ENCODE results near the gene PPBP. TPM values are rescaled to one million over a fixed set of nuclear protein-coding genes. Genes with fewer than 3 reads are reported as not detected.

The PPBP gene
- total RNA-seq, 1 experiment from 2014 or later: not detected

DNA sequence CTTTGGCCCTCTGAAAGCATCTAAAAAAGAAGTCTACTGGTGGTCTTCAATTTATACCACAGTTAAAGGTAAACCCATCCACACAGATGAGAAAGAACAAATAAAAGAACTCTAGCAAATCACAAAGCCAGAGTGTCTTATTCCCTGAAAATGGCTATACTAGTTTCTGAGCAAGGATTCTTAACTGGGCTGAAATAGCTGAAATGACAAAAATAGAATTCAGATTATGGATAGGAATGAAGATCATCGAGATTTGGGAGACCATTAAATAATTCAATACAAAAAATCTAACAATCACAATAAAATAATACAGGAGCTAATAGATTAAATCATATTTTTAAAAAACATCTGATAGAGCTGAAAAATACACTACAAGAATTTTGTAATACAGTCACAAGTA lies 18.0 kb downstream of the PPBP start:
- TF ChIP-seq JUND (IDR thresholded peaks at IDR 0.05) (no peak), RAD21 (IDR thresholded peaks at IDR 0.05; ENCODE audit: low read depth) (no peak), SIN3A (IDR thresholded peaks at IDR 0.05; ENCODE audit: low read depth) (no peak), MAX (IDR thresholded peaks at IDR 0.05) (no peak), EGR1 (IDR thresholded peaks at IDR 0.05; ENCODE audit: low read depth) (no peak), ZNF274 (IDR thresholded peaks at IDR 0.05; ENCODE audit: low read depth, low read length) (no peak), CEBPB (IDR thresholded peaks at IDR 0.05; ENCODE audit: low read depth) (no peak), ELF1 (IDR thresholded peaks at IDR 0.05; ENCODE audit: borderline replicate concordance, low read depth) (no peak)
- TF ChIP-seq, protein P1, sequence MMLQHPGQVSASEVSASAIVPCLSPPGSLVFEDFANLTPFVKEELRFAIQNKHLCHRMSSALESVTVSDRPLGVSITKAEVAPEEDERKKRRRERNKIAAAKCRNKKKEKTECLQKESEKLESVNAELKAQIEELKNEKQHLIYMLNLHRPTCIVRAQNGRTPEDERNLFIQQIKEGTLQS (IDR thresholded peaks at IDR 0.05): no peak
- TF ChIP-seq, protein P2, sequence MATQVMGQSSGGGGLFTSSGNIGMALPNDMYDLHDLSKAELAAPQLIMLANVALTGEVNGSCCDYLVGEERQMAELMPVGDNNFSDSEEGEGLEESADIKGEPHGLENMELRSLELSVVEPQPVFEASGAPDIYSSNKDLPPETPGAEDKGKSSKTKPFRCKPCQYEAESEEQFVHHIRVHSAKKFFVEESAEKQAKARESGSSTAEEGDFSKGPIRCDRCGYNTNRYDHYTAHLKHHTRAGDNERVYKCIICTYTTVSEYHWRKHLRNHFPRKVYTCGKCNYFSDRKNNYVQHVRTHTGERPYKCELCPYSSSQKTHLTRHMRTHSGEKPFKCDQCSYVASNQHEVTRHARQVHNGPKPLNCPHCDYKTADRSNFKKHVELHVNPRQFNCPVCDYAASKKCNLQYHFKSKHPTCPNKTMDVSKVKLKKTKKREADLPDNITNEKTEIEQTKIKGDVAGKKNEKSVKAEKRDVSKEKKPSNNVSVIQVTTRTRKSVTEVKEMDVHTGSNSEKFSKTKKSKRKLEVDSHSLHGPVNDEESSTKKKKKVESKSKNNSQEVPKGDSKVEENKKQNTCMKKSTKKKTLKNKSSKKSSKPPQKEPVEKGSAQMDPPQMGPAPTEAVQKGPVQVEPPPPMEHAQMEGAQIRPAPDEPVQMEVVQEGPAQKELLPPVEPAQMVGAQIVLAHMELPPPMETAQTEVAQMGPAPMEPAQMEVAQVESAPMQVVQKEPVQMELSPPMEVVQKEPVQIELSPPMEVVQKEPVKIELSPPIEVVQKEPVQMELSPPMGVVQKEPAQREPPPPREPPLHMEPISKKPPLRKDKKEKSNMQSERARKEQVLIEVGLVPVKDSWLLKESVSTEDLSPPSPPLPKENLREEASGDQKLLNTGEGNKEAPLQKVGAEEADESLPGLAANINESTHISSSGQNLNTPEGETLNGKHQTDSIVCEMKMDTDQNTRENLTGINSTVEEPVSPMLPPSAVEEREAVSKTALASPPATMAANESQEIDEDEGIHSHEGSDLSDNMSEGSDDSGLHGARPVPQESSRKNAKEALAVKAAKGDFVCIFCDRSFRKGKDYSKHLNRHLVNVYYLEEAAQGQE (IDR thresholded peaks at IDR 0.05; ENCODE audit: low read depth): no peak
- TF ChIP-seq, protein P3, sequence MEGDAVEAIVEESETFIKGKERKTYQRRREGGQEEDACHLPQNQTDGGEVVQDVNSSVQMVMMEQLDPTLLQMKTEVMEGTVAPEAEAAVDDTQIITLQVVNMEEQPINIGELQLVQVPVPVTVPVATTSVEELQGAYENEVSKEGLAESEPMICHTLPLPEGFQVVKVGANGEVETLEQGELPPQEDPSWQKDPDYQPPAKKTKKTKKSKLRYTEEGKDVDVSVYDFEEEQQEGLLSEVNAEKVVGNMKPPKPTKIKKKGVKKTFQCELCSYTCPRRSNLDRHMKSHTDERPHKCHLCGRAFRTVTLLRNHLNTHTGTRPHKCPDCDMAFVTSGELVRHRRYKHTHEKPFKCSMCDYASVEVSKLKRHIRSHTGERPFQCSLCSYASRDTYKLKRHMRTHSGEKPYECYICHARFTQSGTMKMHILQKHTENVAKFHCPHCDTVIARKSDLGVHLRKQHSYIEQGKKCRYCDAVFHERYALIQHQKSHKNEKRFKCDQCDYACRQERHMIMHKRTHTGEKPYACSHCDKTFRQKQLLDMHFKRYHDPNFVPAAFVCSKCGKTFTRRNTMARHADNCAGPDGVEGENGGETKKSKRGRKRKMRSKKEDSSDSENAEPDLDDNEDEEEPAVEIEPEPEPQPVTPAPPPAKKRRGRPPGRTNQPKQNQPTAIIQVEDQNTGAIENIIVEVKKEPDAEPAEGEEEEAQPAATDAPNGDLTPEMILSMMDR (IDR thresholded peaks at IDR 0.05 in 2 of 3, conservative IDR thresholded peaks at IDR 0.05 in 1 of 3; ENCODE audit: borderline replicate concordance in 1 of 3, insufficient read depth in 1 of 3, low read depth in 2 of 3, low read length in 2 of 3): no peak
- intact Hi-C loops (cut with micrococcal nuclease): no loop called here
- ATAC-seq: no peak
- no peaks in the 10 kb centered on the region for H4K20me1 ChIP-seq (ENCODE audit: insufficient read depth)
- POLR2A ChIA-PET: no interaction called here
- CTCF ChIA-PET: no interaction called here
- no peaks in the 10 kb centered on the region for H3K9me2 ChIP-seq (ENCODE audit: insufficient read depth)
- no peak for DNase-seq (ENCODE audit: low read depth, low spot score)
- H3K4me1 ChIP-seq (ENCODE audit: control insufficient read depth in 1 of 2, insufficient read depth in 2 of 2, low read length in 2 of 2): peaks cover 0 to 2% of the 10 kb centered on the region in 2 experiments; a peak in 1 of 4 replicates
- H3K4me3 ChIP-seq (replicated peaks in 1 of 2; ENCODE audit: low read depth in 1 of 2, low read length in 2 of 2): no peak overlapping the region
- H3K27me3 ChIP-seq (ENCODE audit: insufficient read depth, low read length): no peaks in the 10 kb centered on the region
- no peak overlapping the region for H2AFZ ChIP-seq (ENCODE audit: low read depth, low read length, poor library complexity, severe bottlenecking)
- 0 out of 4 replicates have a peak, but pooled peaks cover 0 to 5% of the 10 kb centered on the region in 2 experiments for H3K9me3 ChIP-seq (ENCODE audit: control insufficient read depth in 1 of 2, insufficient read depth in 1 of 2, low read depth in 1 of 2, low read length in 2 of 2)
- H3K4me2 ChIP-seq (ENCODE audit: low read length): no peak overlapping the region
- BruUV-seq (replicated peaks): no TSS peak
- H3K27ac ChIP-seq (ENCODE audit: low read depth, low read length): no peak overlapping the region
- H3K9ac ChIP-seq (ENCODE audit: low read length): no peak overlapping the region
- H3K79me2 ChIP-seq (ENCODE audit: insufficient read depth, low read length): no peaks in the 10 kb centered on the region
- no peaks in the 10 kb centered on the region for H3K36me3 ChIP-seq (ENCODE audit: control insufficient read depth in 1 of 2, insufficient read depth in 2 of 2, low read length in 2 of 2)
- RAD21 ChIA-PET (ENCODE audit: low non-redundant PET in 1 of 2, low total read pairs in 2 of 2, uncharacterized antibody in 2 of 2, unreplicated experiment in 2 of 2): no interaction called here
